H1 (cell line): ENCODE data around the gene PRR36.

Experiments used
- BRCA1 ChIP-seq: IDR thresholded peaks from 2 replicates; pipeline ENCODE4 v1.6.1; 2012; ENCODE audit warnings: low read depth, low read length, improper control_type of control experiment
- CHD1 ChIP-seq: IDR thresholded peaks from 2 replicates; pipeline ENCODE4 v1.6.1; 2012; ENCODE audit warnings: low read depth, low read length, improper control_type of control experiment
- CTCF ChIP-seq, 3 experiments: IDR thresholded peaks; 1 replicate in 2 of 3; 2 replicates in 1 of 3; pipeline versions ENCODE4 v1.5.1 to v1.6.1; 2011; ENCODE audit warnings: low read length in 3 of 3, mild to moderate bottlenecking in 3 of 3, inconsistent platforms in 2 of 3, low read depth in 1 of 3, moderate library complexity in 1 of 3; ENCODE audit not compliant: insufficient read depth in 1 of 3; ENCODE audit errors: control extremely low read depth in 1 of 3
- JUN ChIP-seq: IDR thresholded peaks from 2 replicates; pipeline ENCODE4 v1.6.1; 2011; ENCODE audit warnings: low read depth, mild to moderate bottlenecking, improper control_type of control experiment, low read length
- POLR2AphosphoS5 ChIP-seq: IDR thresholded peaks from 2 replicates; pipeline ENCODE4 v1.6.1; 2011; ENCODE audit warnings: low read depth, low read length
- SUZ12 ChIP-seq: fragments of 200-600 bp; sonication (generic); IDR thresholded peaks from 2 replicates; pipeline ENCODE4 v1.6.1; 2012; ENCODE audit warnings: mild to moderate bottlenecking, inconsistent platforms, low read length, moderate library complexity, mixed read lengths
- TAF1 ChIP-seq: IDR thresholded peaks from 2 replicates; pipeline ENCODE4 v1.6.1; 2011; ENCODE audit warnings: mild to moderate bottlenecking, low read depth, low read length
- USF2 ChIP-seq: IDR thresholded peaks from 2 replicates; pipeline ENCODE4 v1.6.1; 2011; ENCODE audit warnings: low read length, improper control_type of control experiment
- ZNF274 ChIP-seq: IDR thresholded peaks from 2 replicates; pipeline ENCODE4 v1.7.0; 2012; ENCODE audit warnings: low read length, borderline replicate concordance; ENCODE audit errors: extremely low read depth

GRCh38 chr19:7905268-7905667 lies 31.1 kb upstream of the PRR36 start:
- TF ChIP-seq CTCF (IDR thresholded peaks at IDR 0.05; ENCODE audit: control extremely low read depth in 1 of 3, insufficient read depth in 1 of 3, low read depth in 1 of 3, low read length in 3 of 3) (no peak), POLR2AphosphoS5 (no peak), CHD1 (no peak), TAF1 (no peak), JUN (no peak), USF2 (no peak), SUZ12 (no peak), ZNF274 (no peak), BRCA1 (no peak)
